K562 (cell line): ENCODE data around the gene ANAPC2. TPM values are rescaled to one million over a fixed set of nuclear protein-coding genes. Genes with fewer than 3 reads are reported as not detected.

ENCODE experiments used
- ATAC-seq: fragments of 200-7000 bp; cut with Tn5 transposase; 3 replicates; pipeline ENCODE4 v1.9.1; 2020; ENCODE audit warnings: moderate library complexity
- BruUV-seq: library from RNA; stranded (reverse); fragments of 400-500 nt; replicated peaks from 2 replicates; lab custom pipeline; 2021; lab: Mats Ljungman, UMichigan
- CTCF ChIA-PET: fragments of 300-600 bp; formaldehyde crosslinking; extraction: SDS; loops from one replicate; lab custom pipeline; 2021; ENCODE audit warnings: low intra/inter-chr PET ratio; lab: Yijun Ruan, JAX
- POLR2A ChIA-PET: fragments of 300-600, 350-650 bp; sonication (Branson Sonifier 250); formaldehyde crosslinking; extraction: SDS; loops from one replicate; lab custom pipeline; 2021; ENCODE audit warnings: antibody characterized with exemption, inconsistent platforms; lab: Yijun Ruan, JAX
- DNase-seq, 4 experiments: peaks; one replicate each; pipeline versions ENCODE4 v3.0.0 to v3.0.0-alpha.2; 2011 to 2018; ENCODE audit warnings: low spot score in 3 of 4, mixed read lengths in 3 of 4; ENCODE audit errors: extremely low read depth in 1 of 4
- FAIRE-seq: peaks from 2 replicates; lab custom pipeline; 2011; peaks lifted over from hg19 to GRCh38; lab: Jason Lieb, UNC
- H2AFZ ChIP-seq: 2 replicates; pipeline ENCODE4 v1.6.0; 2011; ENCODE audit warnings: low read depth, low read length, control low read depth, inconsistent platforms
- H3K27ac ChIP-seq: fragments of 200-600 bp; 3 replicates; pipeline ENCODE4 v1.8.0; 2011; ENCODE audit warnings: low read depth, mild to moderate bottlenecking, control low read depth, inconsistent platforms, low read length, moderate library complexity, mixed read lengths; ENCODE audit errors: extremely low read depth
- H3K27me3 ChIP-seq, 2 experiments: fragments of 300-600 bp in 1 of 2; 2 replicates in 1 of 2; 3 replicates in 1 of 2; pipeline versions ENCODE4 v1.6.0 to v1.8.0; 2011; ENCODE audit warnings: inconsistent platforms in 2 of 2, low read length in 2 of 2, mild to moderate bottlenecking in 1 of 2, mixed read lengths in 1 of 2, moderate library complexity in 1 of 2; ENCODE audit not compliant: control insufficient read depth in 2 of 2, insufficient read depth in 2 of 2
- H3K36me3 ChIP-seq: fragments of 300-600 bp; 3 replicates; pipeline ENCODE4 v1.8.0; 2011; ENCODE audit warnings: mild to moderate bottlenecking, low read length, inconsistent platforms; ENCODE audit not compliant: control insufficient read depth, insufficient read depth
- H3K4me1 ChIP-seq, 2 experiments: fragments of 200-600 bp in 1 of 2; replicated peaks in 1 of 2; 2 replicates in 1 of 2; 3 replicates in 1 of 2; pipeline versions ENCODE4 v1.5.1 to v1.8.0; 2011; ENCODE audit warnings: inconsistent platforms in 2 of 2, low read length in 2 of 2, mild to moderate bottlenecking in 1 of 2, mixed read lengths in 1 of 2, moderate library complexity in 1 of 2; ENCODE audit not compliant: control insufficient read depth in 2 of 2, insufficient read depth in 2 of 2
- H3K4me2 ChIP-seq: 2 replicates; pipeline ENCODE4 v1.6.1; 2011; ENCODE audit warnings: low read length, control low read depth, inconsistent platforms, mixed read lengths; ENCODE audit not compliant: insufficient read depth
- H3K4me3 ChIP-seq: fragments of 200-600 bp; sonication (generic), shearing (Covaris generic); 2 replicates; pipeline ENCODE4 v1.5.1; 2016; ENCODE audit warnings: control low read depth, inconsistent platforms
- H3K79me2 ChIP-seq: fragments of 200-600 bp; 3 replicates; pipeline ENCODE4 v1.8.0; 2011; ENCODE audit warnings: low read length, inconsistent platforms; ENCODE audit not compliant: control insufficient read depth, insufficient read depth
- H3K9ac ChIP-seq, 2 experiments: 2 replicates each; pipeline versions ENCODE4 v1.6.0 to v1.6.1; 2011; ENCODE audit warnings: low read depth in 2 of 2, low read length in 2 of 2, control low read depth in 1 of 2, inconsistent platforms in 1 of 2, mild to moderate bottlenecking in 1 of 2, mixed read lengths in 1 of 2; ENCODE audit not compliant: insufficient read depth in 1 of 2
- H3K9me1 ChIP-seq: one replicate; pipeline ENCODE4 v1.6.0; 2011; ENCODE audit warnings: inconsistent platforms, mild to moderate bottlenecking, low read length, moderate library complexity; ENCODE audit not compliant: control insufficient read depth, insufficient read depth
- H3K9me3 ChIP-seq: replicated peaks from 2 replicates; pipeline ENCODE4 v1.5.1; 2011; ENCODE audit warnings: low read depth, low read length, inconsistent platforms; ENCODE audit not compliant: control insufficient read depth, insufficient read depth
- H4K20me1 ChIP-seq: replicated peaks from 2 replicates; pipeline ENCODE4 v1.6.1; 2011; ENCODE audit warnings: low read length, inconsistent platforms, mixed read lengths; ENCODE audit not compliant: control insufficient read depth, insufficient read depth
- GTF2A2 ChIP-seq: IDR thresholded peaks from 2 replicates; pipeline ENCODE4 v1.6.1; 2016; ENCODE audit warnings: mild to moderate bottlenecking, missing genetic modification characterization, missing compliant biosample characterization
- NR2F6 ChIP-seq: fragments of 450-650 bp; formaldehyde crosslinking; IDR thresholded peaks from 2 replicates; pipeline ENCODE4 v1.4.0; 2020; ENCODE audit warnings: mild to moderate bottlenecking
- RBFOX2 ChIP-seq: fragments of 200-400 bp; formaldehyde crosslinking; IDR thresholded peaks from 2 replicates; pipeline ENCODE4 v1.6.1; 2017; ENCODE audit warnings: low read depth, mild to moderate bottlenecking, low read length, moderate library complexity
- ZFP36 ChIP-seq: fragments of 150-350 bp; IDR thresholded peaks from 2 replicates; pipeline ENCODE4 v1.6.1; 2018; ENCODE audit warnings: low read length, low read depth; ENCODE audit not compliant: partially characterized antibody
- WGBS: fragments of 100-300 bp; shearing (Covaris generic); methylation state at CpG from one replicate; pipeline ENCODE4 v1.1.6; 2016; ENCODE audit warnings: low coverage, mixed read lengths; ENCODE audit not compliant: insufficient coverage; ENCODE audit errors: missing lambda C conversion rate; 5-methylcytosine and 5-hydroxymethylcytosine counted together
- in situ Hi-C: fragments of 300-500 bp; cut with MboI; formaldehyde crosslinking; loops from 4 replicates; pipeline ENCODE4 v1.15.0; 2018; ENCODE audit warnings: inconsistent platforms, mixed read lengths
- intact Hi-C: fragments of 100-400 bp; cut with micrococcal nuclease; formaldehyde crosslinking; loops from 2 replicates; pipeline ENCODE4 v1.14.2; 2022
- polyA plus RNA-seq, 8 experiments: library from polyadenylated mRNA; depleted of rRNA in 4 of 8; stranded (reverse) in 5 of 8; unstranded in 3 of 8; fragments of >200 nt; fragmentation: Nextera tagmentation in 2 of 8; fragmentation: Illumina TruSeq in 1 of 8; extraction: Ambion mirVana in 2 of 8; extraction: Trizol in 1 of 8; gene quantifications; 2 replicates each; pipeline versions ENCODE4 v1.2.1 to v1.2.3, GENCODE V29; 2011 to 2014; ENCODE audit warnings: inconsistent platforms in 1 of 8, missing spikeins in 1 of 8
- total RNA-seq, 7 experiments: library from RNA; depleted of rRNA in 6 of 7; stranded (reverse); fragments of >200 nt in 6 of 7; fragmentation: Illumina TruSeq in 2 of 7; extraction: Trizol in 2 of 7; gene quantifications; 2 replicates each; pipeline versions ENCODE4 v1.2.1 to v1.2.3, GENCODE V29; 2011 to 2021; ENCODE audit warnings: low replicate concordance in 1 of 7

Gene ANAPC2
- total and polyA plus RNA-seq, 9 of the 15 experiments (the other 6 are each of a cell fraction or from before 2014, with no cell fraction given) = 0.11 to 56.5 (median 17.1) TPM; not detected in 1

DNA sequence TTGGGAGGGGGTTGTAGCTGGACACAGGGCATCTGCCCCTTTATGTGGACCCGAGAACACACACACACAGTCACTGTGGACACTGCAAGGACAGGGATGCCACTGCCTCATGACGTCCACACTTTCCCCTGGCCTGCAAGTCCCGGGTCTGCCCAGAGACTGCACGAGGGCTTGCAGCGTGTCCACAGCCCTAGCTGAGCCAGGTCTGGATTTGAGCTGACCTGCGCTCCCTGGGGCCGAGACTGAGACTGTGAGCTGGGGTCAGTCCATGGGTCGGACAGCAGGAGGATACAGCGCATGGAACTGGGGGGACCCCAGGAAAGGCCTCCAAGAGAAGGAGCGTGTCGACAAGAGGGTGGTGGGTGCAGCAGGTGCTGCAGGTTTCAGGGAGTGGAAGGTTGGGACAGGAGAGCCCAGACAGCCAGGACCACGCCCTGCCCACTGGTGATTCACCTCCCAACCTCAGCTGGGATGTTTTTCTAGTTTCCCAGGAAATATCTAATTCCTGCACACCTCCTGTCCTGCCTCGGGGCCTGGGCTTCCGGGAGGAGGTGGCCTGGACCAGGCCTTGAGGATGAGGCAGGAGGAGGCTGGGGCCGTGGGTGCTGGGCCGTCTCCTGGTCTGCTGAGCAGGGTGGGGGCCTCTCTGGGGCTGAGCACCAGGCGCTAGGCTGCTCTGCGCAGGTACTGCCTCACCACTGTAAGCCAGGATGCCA, 38.1 kb upstream of the ANAPC2 start:
- no peaks in the 10 kb centered on the region for H4K20me1 ChIP-seq
- DNase-seq (no peak), FAIRE-seq (no peak), ATAC-seq (no peak)
- POLR2A ChIA-PET = interaction anchor here (0.7 to 1.9 kb wide), 4 partner anchors 14 to 40 kb away, joined by 3 to 6 read pairs (median 4); partner anchors contain the start of genes ANAPC2, SSNA1 and TUBB4B
- H3K9ac ChIP-seq = peak overlapping the region in 1 of 2 experiments; percentile 81; a peak in 1 of 4 replicates
- no peak overlapping the region for H3K4me3 ChIP-seq
- H3K4me2 ChIP-seq = no peak overlapping the region
- intact Hi-C loops = loop anchor here (1.0 to 2.0 kb wide), 3 partner anchors 38 to 176 kb away; partner anchors contain the start of genes ANAPC2 and SSNA1
- no peaks in the 10 kb centered on the region for H3K36me3 ChIP-seq
- peaks cover 21 to 96% of the 10 kb centered on the region in 2 experiments for H3K4me1 ChIP-seq
- no peaks in the 10 kb centered on the region for H3K9me1 ChIP-seq
- no peak overlapping the region for H2AFZ ChIP-seq
- TF ChIP-seq NR2F6 (CRISPR knock-in tag) = no peak
- TF ChIP-seq GTF2A2 (tag) = no peak
- peak; percentile 12 for TF ChIP-seq ZFP36
- 0 out of 2 replicates have a peak, but pooled peaks have one; percentile 2 for TF ChIP-seq RBFOX2
- CTCF ChIA-PET = interaction anchor here (0.8 to 2.6 kb wide), 5 partner anchors 38 to 181 kb away, joined by 3 to 19 read pairs (median 5); partner anchors contain the start of genes ANAPC2, MAN1B1, NPDC1 and SSNA1
- 35% methylated on average over 15 of the region's 18 CpGs for WGBS
- no peak overlapping the region for H3K27ac ChIP-seq
- H3K27me3 ChIP-seq = no peaks in the 10 kb centered on the region
- in situ Hi-C loops = loop anchor here (5.0 to 25.0 kb wide), 3 partner anchors 39 to 439 kb away; partner anchors contain the start of genes ANAPC2, CCDC183, SSNA1 and TMEM141
- H3K79me2 ChIP-seq = no peaks in the 10 kb centered on the region
- no peaks in the 10 kb centered on the region for H3K9me3 ChIP-seq
- BruUV-seq = no TSS peak
